SK-N-SH treated with all-trans-retinoic acid at 6 μM for 48 hours (cell line): Measurements from ENCODE around the gene PSMB5.

Experiments used
- ZC3H10 ChIP-seq: fragments of 250-450 bp; sonication (Bioruptor Pico); IDR thresholded peaks from 2 replicates; pipeline ENCODE4 v1.5.1; 2021; ENCODE audit warnings: mild to moderate bottlenecking, moderate library complexity
- ZFP3 ChIP-seq: fragments of 250-450 bp; sonication (Bioruptor Pico); IDR thresholded peaks from 2 replicates; pipeline ENCODE4 v1.5.0; 2020; ENCODE audit warnings: mild to moderate bottlenecking, moderate library complexity

DNA sequence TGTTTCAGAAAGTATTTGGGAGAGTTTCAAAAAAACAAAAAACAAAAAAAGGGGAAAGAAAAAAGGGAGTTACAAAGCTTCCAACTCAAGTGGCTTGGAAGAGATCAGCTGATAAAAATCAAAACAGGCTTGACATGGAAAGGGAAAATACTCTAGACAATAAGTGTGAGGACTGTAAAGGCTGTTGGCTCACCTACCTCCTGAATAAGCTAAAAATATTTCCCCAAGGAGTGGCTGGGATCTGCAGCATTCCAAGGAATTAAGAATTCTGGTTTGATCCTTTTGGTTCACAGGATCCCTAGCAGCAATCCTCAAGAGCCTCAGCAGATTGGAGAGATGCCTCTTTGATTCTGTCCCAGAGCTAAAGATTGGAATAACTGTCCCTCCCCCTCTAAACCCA, 41.2 kb downstream of the PSMB5 start:
- TF ChIP-seq ZFP3 (CRISPR knock-in tag) (no peak), ZC3H10 (CRISPR knock-in tag) (no peak)
